ENCODE results near the gene GSK3B. TPM values are rescaled to one million over a fixed set of nuclear protein-coding genes. Genes with fewer than 3 reads are reported as not detected.
A peak's percentile ranks its signal among the peaks of the same experiment; 100 is the strongest.

GSK3B gene
- total and polyA plus RNA-seq, 2 donors (not counting 3 experiments of a cell fraction or from before 2014, with no cell fraction given) = 22.1 to 50.1 TPM

DNA sequence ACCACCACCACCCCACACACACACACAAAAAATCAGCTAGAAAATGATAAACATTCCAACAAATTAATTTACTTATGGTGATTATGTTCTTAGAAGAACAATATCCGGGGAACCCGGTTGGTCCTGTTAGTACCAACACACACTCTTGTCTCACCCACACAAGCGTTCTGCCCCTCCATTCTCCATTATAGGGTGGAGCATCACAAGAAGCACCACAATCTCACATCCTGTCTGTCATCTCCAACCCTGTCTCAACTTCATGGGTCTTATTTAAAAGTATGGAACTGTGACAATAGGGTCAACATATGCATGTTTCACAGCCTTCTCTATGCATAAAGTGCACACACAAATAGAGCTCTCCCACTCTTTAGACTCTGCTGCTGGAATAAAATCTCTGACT, 5.6 kb downstream of the GSK3B start:
- Histone ChIP-seq H3K9ac (replicated peaks; ENCODE audit: extremely low read depth, insufficient read depth, low read length) (no peak overlapping the region), H3K79me2 (ENCODE audit: control insufficient read depth, insufficient read depth, low read length) (peaks cover 100% of the 10 kb centered on the region), H4K20me1 (replicated peaks; ENCODE audit: control insufficient read depth, extremely low read depth, insufficient read depth, low read length) (peaks cover 44% of the 10 kb centered on the region), H3K27ac (ENCODE audit: insufficient read depth, low read depth, low read length) (no peak overlapping the region), H3K36me3 (ENCODE audit: control insufficient read depth in 2 of 2, extremely low read depth in 1 of 2, insufficient read depth in 2 of 2, low read length in 2 of 2) (no peaks in the 10 kb centered on the region), H3K4me3 (replicated peaks in 1 of 3; ENCODE audit: insufficient read depth in 1 of 3, low read depth in 1 of 3, low read length in 3 of 3) (no peak overlapping the region), H3K27me3 (ENCODE audit: control insufficient read depth in 2 of 2, insufficient read depth in 2 of 2, low read length in 2 of 2) (no peaks in the 10 kb centered on the region), H3K4me2 (ENCODE audit: insufficient read depth, low read length) (peak overlapping the region; percentile 99), H3K9me1 (replicated peaks; ENCODE audit: control insufficient read depth, extremely low read depth, insufficient read depth, low read length) (peaks cover 9% of the 10 kb centered on the region), H3K4me1 (ENCODE audit: control insufficient read depth, extremely low read depth, insufficient read depth, low read length) (peaks cover 26% of the 10 kb centered on the region), H3K9me3 (replicated peaks; ENCODE audit: control insufficient read depth, insufficient read depth, low read length) (no peaks in the 10 kb centered on the region), H2AFZ (ENCODE audit: low read depth, low read length) (no peak overlapping the region)
- ChIA-PET POLR2A (no interaction called here), CTCF (interaction anchor here (5.0 kb wide), 1 partner anchor 196 kb away, joined by 28 read pairs; no protein-coding TSS in a partner anchor)
- no peak for DNase-seq (ENCODE audit: low read depth, low spot score)
- BruUV-seq (replicated peaks) = no TSS peak
- intact Hi-C loops (cut with micrococcal nuclease) (no loop called here), dilution Hi-C loops (cut with MboI; ENCODE audit: extremely low pct_ligation_motif_present, low sequenced_read_pairs) (no loop called here)
- no peak for FAIRE-seq
- TF ChIP-seq JUN (IDR thresholded peaks at IDR 0.05; ENCODE audit: borderline replicate concordance, insufficient read depth, insufficient read length, low read depth) (no peak), EZH2 (IDR thresholded peaks at IDR 0.05; ENCODE audit: borderline replicate concordance, low read depth, low read length, severe bottlenecking) (no peak), POLR2AphosphoS5 (IDR thresholded peaks at IDR 0.05; ENCODE audit: insufficient read depth, low read depth, low read length) (no peak), GATA2 (IDR thresholded peaks at IDR 0.05; ENCODE audit: insufficient read depth, insufficient read length, low read depth, low read length) (no peak), POLR2A (IDR thresholded peaks at IDR 0.05; ENCODE audit: low read depth, low read length) (no peak), MYC (IDR thresholded peaks at IDR 0.05; ENCODE audit: low read depth, low read length) (no peak), FOS (IDR thresholded peaks at IDR 0.05; ENCODE audit: borderline replicate concordance, insufficient read depth, low read length) (no peak), CTCF (IDR thresholded peaks at IDR 0.05; ENCODE audit: extremely low read depth in 1 of 2, insufficient read depth in 1 of 2, low read depth in 1 of 2, low read length in 2 of 2) (no peak)
- TF ChIP-seq, protein P1, sequence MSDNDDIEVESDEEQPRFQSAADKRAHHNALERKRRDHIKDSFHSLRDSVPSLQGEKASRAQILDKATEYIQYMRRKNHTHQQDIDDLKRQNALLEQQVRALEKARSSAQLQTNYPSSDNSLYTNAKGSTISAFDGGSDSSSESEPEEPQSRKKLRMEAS (IDR thresholded peaks at IDR 0.05; ENCODE audit: insufficient read depth, insufficient read length) = no peak
